Activated T-cell treated with anti-CD3 and anti-CD28 coated beads, Interleukin-2, amount 50 U/mL, for 1 hour (primary cell): ENCODE data around the gene OR51V1.
"Not testable (repeated sequence)": the region's sequence is repeated elsewhere in the genome, so short reads cannot be mapped to it uniquely, and the experiment has no call there.

Experiments used
- DNase-seq: peaks from one replicate; pipeline ENCODE4 v3.0.0-alpha.2; 2020

The OR51V1 gene

DNA sequence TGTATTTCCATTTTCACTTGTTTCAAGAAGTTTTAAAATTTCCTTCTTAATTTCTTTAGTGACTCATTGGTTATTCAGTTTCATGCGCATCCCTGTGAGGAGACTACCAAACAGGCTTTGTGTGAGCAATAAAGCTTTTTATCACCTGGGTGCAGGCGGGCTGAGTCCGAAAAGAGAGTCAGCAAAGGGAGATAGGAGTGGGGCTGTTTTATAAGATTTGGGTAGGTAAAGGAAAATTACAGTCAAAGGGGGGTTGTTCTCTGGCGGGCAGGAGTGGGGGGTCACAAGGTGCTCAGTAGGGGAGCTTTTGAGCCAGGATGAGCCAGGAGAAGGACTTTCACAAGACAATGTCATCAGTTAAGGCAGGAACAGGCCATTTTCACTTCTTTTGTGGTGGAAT, 40.3 kb downstream of the OR51V1 start:
- DNase-seq = not testable (repeated sequence)

DNA sequence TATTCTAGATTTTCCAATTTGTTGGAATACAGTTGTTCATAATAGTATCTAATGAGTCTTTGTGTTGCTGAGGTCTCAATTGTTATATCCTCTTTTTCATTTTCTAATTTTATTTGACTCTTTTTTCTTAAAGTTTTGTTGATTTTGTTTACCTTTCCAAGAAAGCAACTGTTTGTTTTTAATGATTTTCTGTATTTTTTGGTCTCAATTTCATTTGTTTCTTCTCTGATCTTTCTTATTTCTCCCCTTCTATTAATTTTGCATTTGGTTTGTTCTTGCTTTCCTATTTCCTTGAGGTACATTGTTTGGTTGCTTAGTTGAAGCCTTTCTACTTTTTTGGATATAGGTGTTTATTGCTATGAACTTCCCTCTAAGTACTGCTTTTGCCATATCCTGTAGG, 40.7 kb downstream of the OR51V1 start:
- DNase-seq = no peak

DNA sequence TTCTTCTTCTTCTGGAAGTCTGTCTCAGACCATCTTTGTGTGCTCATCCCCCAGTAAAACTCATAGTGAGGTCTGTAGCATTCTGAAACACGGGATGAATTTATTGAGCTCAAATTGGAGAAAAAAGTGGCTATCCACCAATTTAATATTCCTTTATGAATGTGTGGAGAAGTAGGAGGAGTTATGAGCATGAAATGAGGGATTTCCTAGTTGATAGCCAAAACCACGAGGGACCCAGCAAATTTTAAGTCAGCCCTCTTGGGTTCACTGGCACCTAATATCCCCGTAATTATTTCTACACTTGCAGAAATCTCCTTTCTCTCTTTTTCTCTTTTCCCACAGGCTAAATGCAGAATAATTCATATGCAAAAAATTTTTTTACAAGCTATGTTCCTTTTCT, 45.8 kb downstream of the OR51V1 start, which contains the start of gene OR52A1:
OR52A1 (minus strand) TSS at position 101 of the 400 bp plus-strand sequence. CDS start 2,388 bp downstream, outside the sequence.
- no peak for DNase-seq

DNA sequence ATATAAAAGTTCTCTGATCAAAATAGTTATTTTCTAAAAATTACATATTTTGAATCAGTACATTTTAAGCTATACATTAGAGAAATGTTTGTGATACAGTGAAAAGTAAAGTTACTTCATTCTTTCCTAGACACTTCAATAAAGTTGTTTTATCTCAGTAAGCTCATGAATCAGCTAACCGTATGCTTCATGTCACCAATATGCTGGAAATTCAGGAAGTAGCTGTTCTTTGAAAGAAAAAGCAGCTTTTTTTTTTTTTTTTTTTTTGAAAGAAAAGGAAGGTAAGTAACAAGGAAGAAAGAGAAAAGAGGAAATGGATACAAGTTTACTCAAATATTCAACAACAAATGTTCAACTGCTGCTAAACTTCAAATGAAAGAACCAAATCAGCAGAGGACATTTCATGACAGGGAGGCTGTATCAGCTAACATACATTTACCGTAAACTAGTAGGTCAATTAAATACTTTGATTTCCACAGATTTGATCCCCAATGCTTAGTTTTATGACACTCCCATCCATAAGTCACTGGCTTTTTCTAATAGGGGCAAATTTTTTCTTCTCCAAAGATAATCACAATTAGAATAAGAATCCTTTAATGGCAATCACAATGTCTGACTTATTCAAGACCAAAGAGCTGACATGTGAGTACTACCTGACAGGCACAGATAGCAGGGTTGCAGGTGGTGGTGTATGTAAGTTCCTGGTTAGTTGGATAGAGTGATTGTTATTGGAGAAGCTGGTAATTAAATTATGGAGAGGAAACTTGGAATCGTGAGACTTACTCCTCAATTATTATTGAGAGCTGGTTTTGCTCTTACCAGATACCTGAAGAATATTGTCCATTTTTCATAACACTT, 46.7 kb downstream of the OR51V1 start:
- DNase-seq = no peak

DNA sequence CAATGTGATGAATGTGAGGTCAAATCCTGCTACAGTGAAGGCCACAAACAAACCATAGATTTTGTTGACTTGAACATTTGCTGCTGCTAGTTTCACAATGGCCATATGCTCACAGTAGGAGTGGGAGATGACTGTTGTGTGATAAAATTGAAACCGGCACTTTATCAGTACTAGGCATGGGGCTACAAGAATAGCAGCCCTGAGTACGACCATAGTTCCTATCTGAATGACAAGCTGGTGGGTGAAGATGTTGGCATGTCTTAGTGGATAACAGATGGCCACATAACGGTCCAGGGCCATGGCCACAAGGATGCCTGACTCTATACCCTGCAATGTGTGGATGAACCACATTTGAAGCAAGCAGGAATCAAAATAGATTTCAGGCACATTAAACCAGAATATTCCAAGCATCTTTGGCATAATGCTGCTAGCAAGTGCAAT, 48.7 kb downstream of the OR51V1 start:
- no peak for DNase-seq
